ENCODE measurements around the gene SLC41A2. TPM values are rescaled to one million over a fixed set of nuclear protein-coding genes. Genes with fewer than 3 reads are reported as not detected.
A peak's percentile ranks its signal among the peaks of the same experiment; 100 is the strongest.
"Not testable (repeated sequence)": the region's sequence is repeated elsewhere in the genome, so short reads cannot be mapped to it uniquely, and the experiment has no call there.

SLC41A2 gene
- polyA plus RNA-seq, 1 experiment = 1.2 TPM

GRCh38 chr12:104994336-104994735 is 36.2 kb upstream of the SLC41A2 start:
- no peak for DNase-seq (ENCODE audit: low read depth)
- peaks cover 6% of the 10 kb centered on the region for H3K36me3 ChIP-seq (ENCODE audit: control insufficient read depth, insufficient read depth, low read length)
- ChIA-PET CTCF (no interaction called here), POLR2A (no interaction called here)
- no peak overlapping the region for H3K4me3 ChIP-seq (ENCODE audit: low read depth, low read length)
- TF ChIP-seq CTCF (IDR thresholded peaks at IDR 0.05; ENCODE audit: insufficient read depth, low read depth, low read length) = no peak
- H3K27me3 ChIP-seq (ENCODE audit: control insufficient read depth, insufficient read depth, low read length) = no peaks in the 10 kb centered on the region

GRCh38 chr12:104991565-104992128 is 33.6 kb upstream of the SLC41A2 start:
- no peak for TF ChIP-seq CTCF (IDR thresholded peaks at IDR 0.05; ENCODE audit: insufficient read depth, low read depth, low read length)
- POLR2A ChIA-PET = no interaction called here
- CTCF ChIA-PET = interaction anchor here (1.0 kb wide), 1 partner anchor 33 kb away, joined by 4 read pairs; no protein-coding TSS in a partner anchor
- no peak overlapping the region for H3K4me3 ChIP-seq (ENCODE audit: low read depth, low read length)
- H3K36me3 ChIP-seq (ENCODE audit: control insufficient read depth, insufficient read depth, low read length) = peaks cover 6% of the 10 kb centered on the region
- no peaks in the 10 kb centered on the region for H3K27me3 ChIP-seq (ENCODE audit: control insufficient read depth, insufficient read depth, low read length)
- no peak for DNase-seq (ENCODE audit: low read depth)

- no peak for TF ChIP-seq CTCF (IDR thresholded peaks at IDR 0.05; ENCODE audit: insufficient read depth, low read depth, low read length)
- ChIA-PET POLR2A (no interaction called here), CTCF (no interaction called here)
- peaks cover 4% of the 10 kb centered on the region for H3K36me3 ChIP-seq (ENCODE audit: control insufficient read depth, insufficient read depth, low read length)
- no peak for DNase-seq (ENCODE audit: low read depth)
- no peak overlapping the region for H3K4me3 ChIP-seq (ENCODE audit: low read depth, low read length)
- H3K27me3 ChIP-seq (ENCODE audit: control insufficient read depth, insufficient read depth, low read length) = no peaks in the 10 kb centered on the region
These were observed 32.9 kb upstream of the SLC41A2 start for GRCh38 chr12:104990950-104991349.

- CTCF ChIA-PET = interaction anchor here (1.2 to 1.8 kb wide), 2 partner anchors 11 to 605 kb away, joined by 3 to 4 read pairs; no protein-coding TSS in a partner anchor
- DNase-seq (ENCODE audit: low read depth) = peak; percentile 39
- H3K27me3 ChIP-seq (ENCODE audit: control insufficient read depth, insufficient read depth, low read length) = no peaks in the 10 kb centered on the region
- POLR2A ChIA-PET = no interaction called here
- H3K36me3 ChIP-seq (ENCODE audit: control insufficient read depth, insufficient read depth, low read length) = no peaks in the 10 kb centered on the region
- H3K4me3 ChIP-seq (ENCODE audit: low read depth, low read length) = peak within 1 kb of the TSS; percentile 93
- TF ChIP-seq CTCF (IDR thresholded peaks at IDR 0.05; ENCODE audit: insufficient read depth, low read depth, low read length) = no peak
These were observed 28.2 kb upstream of the SLC41A2 start, which contains the start of gene NOPCHAP1 for GRCh38 chr12:104986022-104986941. Gene NOPCHAP1 (plus strand): TSS chr12:104986316. CDS start chr12:104986353, 37 bp downstream.

GRCh38 chr12:104985206-104985605 is 27.1 kb upstream of the SLC41A2 start:
- ChIA-PET CTCF (no interaction called here), POLR2A (no interaction called here)
- no peak for DNase-seq (ENCODE audit: low read depth)
- no peaks in the 10 kb centered on the region for H3K27me3 ChIP-seq (ENCODE audit: control insufficient read depth, insufficient read depth, low read length)
- TF ChIP-seq CTCF (IDR thresholded peaks at IDR 0.05; ENCODE audit: insufficient read depth, low read depth, low read length) = no peak
- no peaks in the 10 kb centered on the region for H3K36me3 ChIP-seq (ENCODE audit: control insufficient read depth, insufficient read depth, low read length)
- no peak overlapping the region for H3K4me3 ChIP-seq (ENCODE audit: low read depth, low read length)

- POLR2A ChIA-PET; CTCF ChIA-PET; H3K4me3 ChIP-seq (ENCODE audit: low read depth, low read length); DNase-seq (ENCODE audit: low read depth); H3K27me3 ChIP-seq (ENCODE audit: control insufficient read depth, insufficient read depth, low read length); H3K36me3 ChIP-seq (ENCODE audit: control insufficient read depth, insufficient read depth, low read length): not testable (repeated sequence)
These were observed 19.6 kb upstream of the SLC41A2 start for GRCh38 chr12:104977688-104978087.

Data from BJ (cell line).